Tracheal epithelial cell (primary cell): ENCODE data around the gene SP100. TPM values are rescaled to one million over a fixed set of nuclear protein-coding genes. Genes with fewer than 3 reads are reported as not detected.

Source experiments
- total RNA-seq: library from RNA; depleted of rRNA; stranded (reverse); fragments of >200 nt; gene quantifications from 2 replicates; pipeline ENCODE4 v1.2.1, GENCODE V29; 2014

SP100 gene
- 29.4 and 35.8 TPM in 2 replicates for total RNA-seq

DNA sequence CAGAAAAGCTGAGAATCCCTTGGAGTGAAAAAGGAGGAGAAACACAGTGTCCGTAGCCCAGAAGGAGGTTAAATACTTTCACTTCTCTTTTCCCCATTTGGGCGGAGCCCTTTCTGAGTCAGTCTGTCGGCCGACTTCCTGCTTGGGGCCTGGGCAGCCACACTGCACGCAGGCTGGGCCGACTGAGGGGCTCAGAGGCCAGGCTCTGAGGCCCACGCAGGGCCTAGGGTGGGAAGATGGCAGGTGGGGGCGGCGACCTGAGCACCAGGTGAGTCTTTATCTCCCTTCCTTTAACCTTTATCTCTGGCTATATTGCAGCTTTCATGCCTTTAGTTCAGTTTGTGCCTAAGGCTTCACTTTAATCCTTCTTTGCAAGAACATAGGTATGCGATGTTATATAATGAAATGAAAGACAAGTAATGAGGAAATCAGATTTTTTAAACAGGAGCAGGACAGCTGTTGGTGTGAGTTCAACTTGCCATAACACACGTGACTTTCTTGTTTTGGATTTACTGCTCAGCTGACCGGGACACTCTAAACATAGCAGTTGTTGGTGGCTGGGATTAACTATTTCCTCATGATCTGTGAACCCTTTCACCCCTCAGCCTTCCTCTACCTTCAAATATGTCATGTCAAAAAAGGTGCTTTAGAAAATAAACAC is at the start of gene SP100:
Gene SP100, plus strand, starts transcription at position 141 of the 661 bp plus-strand sequence. Its CDS starts 96 bp downstream, at position 237.

Other genes with a start within 250 kb of the SP100 start
- 0.43 and 2.2 TPM in 2 replicates for gene SP110, start 196.2 kb upstream of the SP100 start, total RNA-seq
- 0.48 TPM in 1 of 2 replicates, not detected in the other for gene SP140, start 190.5 kb upstream of the SP100 start, total RNA-seq
- 3.0 and 3.6 TPM in 2 replicates for gene SP140L, start 89.0 kb upstream of the SP100 start, total RNA-seq